ENCODE results near the gene KCNAB2.

KCNAB2 gene

GRCh38 chr1:6113745-6114144 is 68.1 kb downstream of the KCNAB2 start:
- no peak for DNase-seq

DNA sequence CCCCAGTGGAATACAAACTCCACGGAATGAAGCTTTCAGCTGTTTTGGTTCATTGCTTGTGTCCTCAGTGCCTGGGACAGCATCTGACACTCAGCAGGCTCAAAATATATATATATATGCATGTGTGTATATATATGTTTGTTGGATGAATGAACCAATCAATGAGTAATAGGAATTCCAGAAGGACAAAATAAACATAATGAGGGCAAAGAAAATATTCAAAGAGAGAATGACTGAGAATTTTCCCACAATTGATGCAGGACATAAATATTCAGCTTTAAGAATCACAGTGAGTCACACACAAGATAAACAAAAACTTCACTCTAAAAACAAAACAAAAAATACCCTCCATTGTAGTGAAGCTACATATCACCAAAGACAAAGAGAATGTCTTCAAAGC is 70.4 kb downstream of the KCNAB2 start:
- no peak for DNase-seq

- no peak for DNase-seq
Observed at GRCh38 chr1:6117064-6117463, 71.4 kb downstream of the KCNAB2 start.

- no peak for DNase-seq
Observed at GRCh38 chr1:6117624-6118023, 71.9 kb downstream of the KCNAB2 start.

- no peak for DNase-seq
Observed at GRCh38 chr1:6118415-6118814, 72.7 kb downstream of the KCNAB2 start.

DNA sequence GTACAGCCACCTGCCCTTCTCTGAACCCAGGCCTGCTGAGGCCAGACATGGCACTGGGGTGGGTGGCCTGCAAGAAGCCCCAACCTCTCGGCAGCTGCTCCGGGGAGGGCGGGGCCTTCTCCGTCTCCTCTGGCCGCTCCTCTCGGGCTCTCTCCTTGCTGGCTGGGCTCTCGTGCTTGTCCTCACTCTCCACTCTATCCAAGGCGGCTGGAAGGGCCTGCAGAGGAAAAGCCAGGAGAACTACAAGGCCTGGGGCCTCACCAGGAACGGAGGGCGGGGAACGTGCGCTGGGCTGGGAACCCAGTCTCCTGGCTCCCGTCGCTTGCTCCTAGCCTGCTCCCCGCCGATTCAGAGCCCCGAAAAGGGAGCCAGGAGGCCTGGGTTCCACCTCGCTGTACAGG is 75.3 kb downstream of the KCNAB2 start:
- no peak for DNase-seq

DNA sequence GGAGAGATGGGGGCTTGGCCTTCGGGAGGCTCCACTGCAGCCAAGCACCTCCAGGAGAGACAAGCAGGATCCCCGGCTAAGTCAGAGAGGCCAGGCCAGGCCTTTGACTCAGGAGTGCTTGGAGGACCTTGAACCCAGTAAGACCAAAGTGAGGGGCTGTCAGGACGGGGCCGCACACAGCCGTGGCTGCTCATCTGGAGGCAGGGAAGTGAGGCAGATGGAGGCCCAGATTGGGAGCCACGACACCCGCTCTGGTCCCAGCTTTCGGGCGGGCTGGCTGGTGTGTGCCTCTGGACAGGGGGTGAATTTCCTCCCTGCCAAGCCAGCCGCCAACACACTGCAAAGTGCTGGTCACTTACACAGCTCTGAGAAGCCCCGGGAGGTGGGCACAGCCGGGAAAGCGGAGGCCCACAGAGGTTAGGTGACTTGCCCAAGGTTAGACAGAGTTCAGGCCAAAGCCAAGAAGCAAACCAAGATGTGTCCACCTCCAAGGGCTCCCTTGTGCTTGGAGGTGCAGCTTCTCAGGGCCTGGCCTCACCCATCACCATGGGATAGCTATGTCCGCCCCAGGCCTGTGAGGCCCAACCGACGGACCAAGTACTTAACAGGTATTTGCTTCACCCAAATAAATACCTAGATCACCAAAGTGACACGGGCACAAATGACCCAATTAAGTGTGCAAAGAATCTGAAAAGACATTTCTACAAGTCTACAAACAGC is 76.1 kb downstream of the KCNAB2 start:
- DNase-seq: no peak

DNA sequence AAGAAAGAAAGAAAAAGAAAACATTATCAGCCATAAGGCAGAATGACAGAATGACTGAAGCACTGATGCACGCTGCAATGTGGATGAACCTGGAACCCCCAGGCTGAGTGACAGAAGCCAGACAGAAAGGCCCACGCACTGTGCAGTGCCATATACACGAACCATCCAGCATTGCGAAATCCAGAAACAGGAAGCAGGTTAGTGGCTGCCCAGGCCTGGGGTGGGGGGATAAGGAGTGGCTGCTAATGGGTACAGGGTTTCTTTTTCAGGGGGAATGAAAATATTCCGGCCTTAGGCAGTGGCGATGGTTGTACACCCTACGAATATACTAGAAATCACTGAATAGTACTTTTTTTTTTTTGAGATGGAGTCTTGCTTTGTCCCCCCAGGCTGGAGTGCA is 77.4 kb downstream of the KCNAB2 start:
- DNase-seq: no peak

DNA sequence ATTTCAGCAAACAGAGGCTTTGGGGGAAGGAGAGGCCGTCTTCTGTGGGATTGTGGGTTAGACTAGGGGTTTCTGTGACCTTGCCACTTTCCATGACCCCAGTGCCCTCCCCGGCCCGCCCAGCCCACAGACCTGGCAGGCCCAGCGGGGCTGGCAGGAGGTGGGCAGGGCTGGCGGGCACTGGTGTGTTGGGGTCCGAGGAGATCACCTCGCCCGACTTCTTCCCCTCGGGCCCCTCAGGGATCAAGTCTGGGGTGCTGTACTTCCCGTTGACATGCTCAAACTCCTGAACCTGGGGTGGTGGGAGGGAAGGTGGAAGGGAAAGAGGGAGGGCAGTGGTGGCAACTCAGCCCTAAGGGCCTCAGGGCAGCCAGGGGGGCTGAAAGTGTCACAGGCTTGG is 78.1 kb downstream of the KCNAB2 start:
- DNase-seq: no peak

- DNase-seq: no peak
Observed at GRCh38 chr1:6124341-6124740, 78.7 kb downstream of the KCNAB2 start.

- no peak for DNase-seq
Observed at GRCh38 chr1:6124746-6125365, 79.2 kb downstream of the KCNAB2 start.

- DNase-seq: no peak
Observed at GRCh38 chr1:6125366-6125765, 79.7 kb downstream of the KCNAB2 start.

- DNase-seq: no peak
Observed at GRCh38 chr1:6126028-6126427, 80.3 kb downstream of the KCNAB2 start.

GRCh38 chr1:6126521-6127067 is 80.9 kb downstream of the KCNAB2 start:
- DNase-seq: no peak

GRCh38 chr1:6127587-6128163 is 82.0 kb downstream of the KCNAB2 start:
- DNase-seq: peak; percentile 51

- no peak for DNase-seq
Observed at GRCh38 chr1:6128276-6129081, 82.8 kb downstream of the KCNAB2 start.

- DNase-seq: no peak
Observed at GRCh38 chr1:6129313-6129712, 83.6 kb downstream of the KCNAB2 start.

DNA sequence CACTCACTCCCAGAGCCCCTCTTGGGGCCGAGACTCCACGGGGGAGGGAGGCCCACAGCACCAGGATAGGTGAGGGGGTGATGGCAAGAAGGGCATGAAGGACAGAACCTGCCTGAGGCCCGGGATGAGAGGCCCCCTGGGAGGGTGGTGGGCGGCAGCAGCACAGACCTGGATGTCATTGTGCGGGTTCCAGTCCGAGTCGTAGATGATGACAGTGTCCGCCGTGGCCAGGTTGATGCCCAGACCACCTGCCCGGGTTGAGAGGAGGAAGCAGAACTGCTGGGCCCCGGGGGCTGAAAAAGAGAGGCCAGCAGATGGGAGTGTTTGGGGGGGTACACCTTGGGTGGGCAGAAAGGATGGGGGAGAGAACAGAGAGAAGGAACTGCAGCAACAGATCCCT is 84.3 kb downstream of the KCNAB2 start:
- DNase-seq: no peak

- no peak for DNase-seq
Observed at GRCh38 chr1:6130596-6130995, 84.9 kb downstream of the KCNAB2 start.

DNA sequence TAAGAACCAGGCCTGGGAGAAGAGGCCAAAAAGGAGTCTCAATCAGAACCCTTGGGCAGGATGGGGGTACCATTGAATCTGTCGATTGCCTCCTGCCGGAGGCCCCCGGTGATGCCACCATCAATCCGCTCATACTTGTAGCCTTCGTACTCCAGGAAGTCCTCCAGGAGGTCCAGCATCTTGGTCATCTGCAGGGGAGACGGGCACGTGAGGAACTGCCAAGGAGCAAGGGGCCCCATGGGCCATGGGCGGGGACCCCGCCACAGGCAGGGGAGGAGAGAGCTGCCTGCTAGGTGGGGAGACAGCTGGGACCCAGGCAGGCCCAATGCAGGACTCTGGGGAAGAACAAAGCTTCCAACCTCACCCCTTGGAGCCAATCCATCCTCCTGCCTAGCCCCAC is 85.9 kb downstream of the KCNAB2 start:
- DNase-seq: no peak

GRCh38 chr1:6133146-6133895 is 87.6 kb downstream of the KCNAB2 start:
- no peak for DNase-seq

DNA sequence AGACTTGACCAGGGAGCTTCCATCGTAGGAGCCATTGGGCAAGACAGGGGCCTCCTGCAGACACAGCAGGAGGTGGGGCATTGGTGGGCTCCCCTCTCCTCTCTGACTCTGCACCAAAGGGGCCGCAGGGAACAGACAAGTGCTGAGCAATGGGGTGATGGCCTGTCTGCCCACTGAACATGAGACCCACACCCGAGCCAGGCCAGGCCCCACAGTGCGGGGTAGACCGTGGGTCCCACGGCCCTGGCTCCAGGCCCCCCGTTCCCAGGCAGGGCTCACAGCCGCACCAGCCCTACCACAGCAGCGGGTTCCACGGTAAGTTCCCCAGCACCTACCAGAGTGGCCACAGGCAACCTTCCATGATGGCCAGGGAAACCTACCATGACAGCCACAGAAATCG is 88.5 kb downstream of the KCNAB2 start:
- DNase-seq: no peak

Data from CD4-positive, alpha-beta T cell treated with Interleukin-4 for 4 hours (primary cell).